Hepatocyte (in vitro differentiated cells): ENCODE results near the gene ABCE1. TPM values are rescaled to one million over a fixed set of nuclear protein-coding genes. Genes with fewer than 3 reads are reported as not detected.

Experiments
- DNase-seq: peaks from one replicate; pipeline ENCODE4 v3.0.0-alpha.2; 2016; ENCODE audit warnings: low spot score
- H2AFZ ChIP-seq: fragments of 200-600 bp; sonication (generic); 2 replicates; pipeline ENCODE4 v1.6.0; 2016; ENCODE audit warnings: antibody characterized with exemption, mild to moderate bottlenecking
- H3K27ac ChIP-seq: fragments of 200-600 bp; sonication (generic); 2 replicates; pipeline ENCODE4 v1.5.1; 2016; ENCODE audit warnings: mild to moderate bottlenecking
- H3K27me3 ChIP-seq: fragments of 200-600 bp; sonication (generic); 2 replicates; pipeline ENCODE4 v1.6.1; 2016
- H3K36me3 ChIP-seq: fragments of 200-600 bp; sonication (generic); replicated peaks from 2 replicates; pipeline ENCODE4 v1.5.1; 2016; ENCODE audit warnings: low read depth; ENCODE audit not compliant: insufficient read depth
- H3K4me1 ChIP-seq: fragments of 200-600 bp; sonication (generic); 2 replicates; pipeline ENCODE4 v1.5.1; 2016; ENCODE audit warnings: mild to moderate bottlenecking, moderate library complexity; ENCODE audit not compliant: insufficient read depth
- H3K4me2 ChIP-seq: fragments of 200-600 bp; sonication (generic); 2 replicates; pipeline ENCODE4 v1.6.0; 2016
- H3K4me3 ChIP-seq: fragments of 200-600 bp; sonication (generic); 2 replicates; pipeline ENCODE4 v1.5.1; 2016; ENCODE audit warnings: mild to moderate bottlenecking
- H3K79me2 ChIP-seq: fragments of 200-600 bp; sonication (generic); 2 replicates; pipeline ENCODE4 v1.6.0; 2017; ENCODE audit warnings: mild to moderate bottlenecking
- H3K9me2 ChIP-seq: fragments of 200-600 bp; sonication (generic); replicated peaks from 2 replicates; pipeline ENCODE4 v1.6.0; 2017; ENCODE audit warnings: mild to moderate bottlenecking; ENCODE audit not compliant: insufficient read depth
- H3K9me3 ChIP-seq: fragments of 200-600 bp; sonication (generic); 2 replicates; pipeline ENCODE4 v1.5.1; 2016; ENCODE audit warnings: low read depth, mild to moderate bottlenecking
- H4K20me1 ChIP-seq: fragments of 200-600 bp; sonication (generic); 2 replicates; pipeline ENCODE4 v1.6.0; 2016; ENCODE audit warnings: mild to moderate bottlenecking; ENCODE audit not compliant: insufficient read depth, poor library complexity, severe bottlenecking
- CTCF ChIP-seq: fragments of 200-600 bp; sonication (generic); IDR thresholded peaks from 2 replicates; pipeline ENCODE4 v1.5.1; 2016; ENCODE audit warnings: antibody characterized with exemption, mild to moderate bottlenecking; ENCODE audit not compliant: poor library complexity
- EZH2 ChIP-seq: fragments of 200-600 bp; sonication (generic); IDR thresholded peaks from 2 replicates; pipeline ENCODE4 v1.6.1; 2016; ENCODE audit warnings: antibody characterized with exemption, mild to moderate bottlenecking, borderline replicate concordance
- EZH2phosphoT487 ChIP-seq: fragments of 200-600 bp; sonication (generic); IDR thresholded peaks from one replicate; pipeline ENCODE4 v1.6.1; 2018; ENCODE audit warnings: antibody characterized with exemption, mild to moderate bottlenecking, low read depth, moderate library complexity; ENCODE audit not compliant: unreplicated experiment, severe bottlenecking
- WGBS: methylation state at CpG from one replicate; pipeline ENCODE4 v1.1.6; 2016; ENCODE audit warnings: low lambda C conversion rate; ENCODE audit errors: missing lambda C conversion rate; 5-methylcytosine and 5-hydroxymethylcytosine counted together
- polyA plus RNA-seq: library from polyadenylated mRNA; unstranded; fragments of >200 nt; fragmentation: Nextera tagmentation; extraction: Ambion mirVana; gene quantifications from 2 replicates; pipeline ENCODE4 v1.2.1, GENCODE V29; 2016
- total RNA-seq: library from RNA; depleted of rRNA; stranded (reverse); fragments of >200 nt; gene quantifications from 2 replicates; pipeline ENCODE4 v1.2.3, GENCODE V29; 2014

Gene ABCE1
- total and polyA plus RNA-seq, 2 experiments from 2014 or later, result 24.3 to 82.4 TPM

GRCh38 chr4:145081756-145082155, 16.4 kb upstream of the ABCE1 start:
- H3K79me2 ChIP-seq, result peaks cover 27% of the 10 kb centered on the region
- H4K20me1 ChIP-seq, result no peaks in the 10 kb centered on the region
- H3K27me3 ChIP-seq, result no peaks in the 10 kb centered on the region
- no peak overlapping the region for H2AFZ ChIP-seq
- DNase-seq, result no peak
- H3K4me2 ChIP-seq, result no peak overlapping the region
- H3K4me1 ChIP-seq, result no peaks in the 10 kb centered on the region
- TF ChIP-seq CTCF (no peak), EZH2phosphoT487 (no peak), EZH2 (no peak)
- no peak overlapping the region for H3K4me3 ChIP-seq
- H3K9me2 ChIP-seq, result no peaks in the 10 kb centered on the region
- no peaks in the 10 kb centered on the region for H3K9me3 ChIP-seq
- H3K27ac ChIP-seq, result no peak overlapping the region
- no peaks in the 10 kb centered on the region for H3K36me3 ChIP-seq
- WGBS, result 100% methylated on average over 1 of the region's 1 CpG

GRCh38 chr4:145083891-145084605, 14.1 kb upstream of the ABCE1 start:
- no peak for TF ChIP-seq EZH2
- TF ChIP-seq EZH2phosphoT487, result no peak
- TF ChIP-seq CTCF, result no peak

DNA sequence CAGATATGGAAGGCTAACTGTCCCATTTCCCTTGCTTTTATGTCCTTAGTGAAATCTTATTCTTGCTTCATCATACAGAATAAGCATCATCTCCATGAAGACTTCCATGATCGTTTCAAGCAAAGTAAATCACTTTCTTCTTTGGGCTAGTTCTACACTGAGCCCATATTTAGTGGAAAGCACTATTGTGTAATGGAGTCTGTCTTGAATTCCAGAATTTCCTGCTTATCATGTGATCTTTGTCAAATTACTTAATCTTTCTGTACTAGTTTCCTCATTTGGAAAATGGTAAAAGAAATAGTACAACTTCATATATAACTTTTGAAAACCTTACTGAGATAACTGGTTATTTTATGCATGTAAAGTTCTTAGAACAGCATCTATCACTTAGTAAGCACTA, 7.7 kb upstream of the ABCE1 start:
- no peak overlapping the region for H2AFZ ChIP-seq
- H4K20me1 ChIP-seq, result no peaks in the 10 kb centered on the region
- H3K79me2 ChIP-seq, result peaks cover 66% of the 10 kb centered on the region
- H3K4me1 ChIP-seq, result no peaks in the 10 kb centered on the region
- H3K4me2 ChIP-seq, result no peak overlapping the region
- H3K36me3 ChIP-seq, result no peaks in the 10 kb centered on the region
- H3K27ac ChIP-seq, result no peak overlapping the region
- no peak for TF ChIP-seq EZH2phosphoT487
- TF ChIP-seq CTCF, result no peak
- no peak for TF ChIP-seq EZH2
- no peaks in the 10 kb centered on the region for H3K27me3 ChIP-seq
- H3K4me3 ChIP-seq, result no peak overlapping the region
- DNase-seq, result no peak
- peaks cover 12% of the 10 kb centered on the region for H3K9me3 ChIP-seq
- WGBS, result 94% methylated on average over 1 of the region's 1 CpG
- H3K9me2 ChIP-seq, result no peaks in the 10 kb centered on the region

More at GRCh38 chr4:145083891-145084605, 14.1 kb upstream of the ABCE1 start:
- 96% methylated on average over 1 of the region's 1 CpG for WGBS
- no peak for DNase-seq
- no peaks in the 10 kb centered on the region for H4K20me1 ChIP-seq
- no peak overlapping the region for H3K27ac ChIP-seq
- H3K4me2 ChIP-seq, result no peak overlapping the region
- no peaks in the 10 kb centered on the region for H3K4me1 ChIP-seq
- no peaks in the 10 kb centered on the region for H3K27me3 ChIP-seq
- H3K79me2 ChIP-seq, result peaks cover 16% of the 10 kb centered on the region
- H3K36me3 ChIP-seq, result no peaks in the 10 kb centered on the region
- H3K9me2 ChIP-seq, result no peaks in the 10 kb centered on the region
- no peak overlapping the region for H3K4me3 ChIP-seq
- no peaks in the 10 kb centered on the region for H3K9me3 ChIP-seq
- no peak overlapping the region for H2AFZ ChIP-seq
